Measurements from ENCODE around the gene CRIM1. TPM values are rescaled to one million over a fixed set of nuclear protein-coding genes. Genes with fewer than 3 reads are reported as not detected.

CRIM1 gene
- total RNA-seq, 8 experiments from 2014 or later = 15.1 to 61.1 (median 24.3) TPM

GRCh38 chr2:36409335-36409734 lies 53.8 kb downstream of the CRIM1 start:
- peaks cover 10 to 22% of the 10 kb centered on the region in 2 donors for H3K4me1 ChIP-seq (replicated peaks in 1 of 2)
- WGBS, 10 experiments = 10 to 100% (median 86%) methylated on average over 1 to 2 of the region's 2 CpGs; no CpG with 5 or more reads in 1 of the 10 experiments
- peak in 3 of 8 experiments; percentile 79 to 86 (median 82) for ATAC-seq (replicated peaks in 6 of 8)
- no peak overlapping the region for H3K27ac ChIP-seq
- in situ Hi-C loops (cut with MboI; ENCODE audit: low pct_unique_long_range_greater_than_20kb in 2 of 9, low sequenced_read_pairs in 9 of 9, unreplicated experiment in 9 of 9) = no loop called here
- no peak overlapping the region for H3K4me3 ChIP-seq

- peaks cover 10 to 22% of the 10 kb centered on the region in 2 donors for H3K4me1 ChIP-seq (replicated peaks in 1 of 2)
- peak in 3 of 8 experiments; percentile 16 to 46 (median 43) for ATAC-seq (replicated peaks in 6 of 8)
- no peak overlapping the region for H3K27ac ChIP-seq
- no peak overlapping the region for H3K4me3 ChIP-seq
- WGBS, 10 experiments = 47 to 95% (median 75%) methylated on average over 2 to 4 of the region's 4 CpGs
- in situ Hi-C loops (cut with MboI; ENCODE audit: low pct_unique_long_range_greater_than_20kb in 2 of 9, low sequenced_read_pairs in 9 of 9, unreplicated experiment in 9 of 9) = no loop called here
Observed at GRCh38 chr2:36409935-36410334, 54.4 kb downstream of the CRIM1 start.

- H3K4me3 ChIP-seq = no peak overlapping the region
- peaks cover 10 to 22% of the 10 kb centered on the region in 2 donors for H3K4me1 ChIP-seq (replicated peaks in 1 of 2)
- in situ Hi-C loops (cut with MboI; ENCODE audit: low pct_unique_long_range_greater_than_20kb in 2 of 9, low sequenced_read_pairs in 9 of 9, unreplicated experiment in 9 of 9) = no loop called here
- H3K27ac ChIP-seq = no peak overlapping the region
- 80 to 100% (median 90%) methylated on average over 1 to 4 of the region's 4 CpGs; no CpG with 5 or more reads in 3 of the 10 experiments for WGBS, 10 experiments
- no peak for ATAC-seq (replicated peaks in 6 of 8)
Observed at GRCh38 chr2:36410681-36411080, 55.1 kb downstream of the CRIM1 start.

GRCh38 chr2:36411962-36412444 lies 56.4 kb downstream of the CRIM1 start:
- ATAC-seq (replicated peaks in 6 of 8) = peak in 1 of 8 experiments; percentile 48
- H3K4me1 ChIP-seq (replicated peaks in 1 of 2) = peaks cover 14 to 22% of the 10 kb centered on the region in 2 donors
- H3K27ac ChIP-seq = no peak overlapping the region
- WGBS, 10 experiments = 44 to 91% (median 75%) methylated on average over 1 to 11 of the region's 11 CpGs; no CpG with 5 or more reads in 1 of the 10 experiments
- in situ Hi-C loops (cut with MboI; ENCODE audit: low pct_unique_long_range_greater_than_20kb in 2 of 9, low sequenced_read_pairs in 9 of 9, unreplicated experiment in 9 of 9) = no loop called here
- H3K4me3 ChIP-seq = no peak overlapping the region

GRCh38 chr2:36413218-36413617 lies 57.6 kb downstream of the CRIM1 start:
- H3K27ac ChIP-seq = no peak overlapping the region
- 71 to 100% (median 92%) methylated on average over 1 to 4 of the region's 4 CpGs; no CpG with 5 or more reads in 1 of the 10 experiments for WGBS, 10 experiments
- peak in 3 of 8 experiments; percentile 34 to 54 (median 42) for ATAC-seq (replicated peaks in 6 of 8)
- no peak overlapping the region for H3K4me3 ChIP-seq
- H3K4me1 ChIP-seq (replicated peaks in 1 of 2) = peaks cover 11 to 22% of the 10 kb centered on the region in 2 donors
- in situ Hi-C loops (cut with MboI; ENCODE audit: low pct_unique_long_range_greater_than_20kb in 2 of 9, low sequenced_read_pairs in 9 of 9, unreplicated experiment in 9 of 9) = no loop called here

- Histone ChIP-seq H3K4me1 (replicated peaks in 1 of 2) (peaks cover 7 to 22% of the 10 kb centered on the region in 2 donors), H3K27ac (no peak overlapping the region), H3K4me3 (no peak overlapping the region)
- ATAC-seq (replicated peaks in 6 of 8) = no peak
- in situ Hi-C loops (cut with MboI; ENCODE audit: low pct_unique_long_range_greater_than_20kb in 2 of 9, low sequenced_read_pairs in 9 of 9, unreplicated experiment in 9 of 9) = no loop called here
- 79 to 100% (median 93%) methylated on average over 2 to 4 of the region's 4 CpGs; no CpG with 5 or more reads in 1 of the 10 experiments for WGBS, 10 experiments
Observed at GRCh38 chr2:36414307-36414706, 58.7 kb downstream of the CRIM1 start.

- ATAC-seq (replicated peaks in 6 of 8) = no peak
- WGBS, 10 experiments = 30 to 100% (median 95%) methylated on average over 2 to 6 of the region's 6 CpGs
- Histone ChIP-seq H3K27ac (no peak overlapping the region), H3K4me1 (replicated peaks in 1 of 2) (peaks cover 7 to 22% of the 10 kb centered on the region in 2 donors), H3K4me3 (no peak overlapping the region)
- in situ Hi-C loops (cut with MboI; ENCODE audit: low pct_unique_long_range_greater_than_20kb in 2 of 9, low sequenced_read_pairs in 9 of 9, unreplicated experiment in 9 of 9) = no loop called here
Observed at GRCh38 chr2:36415381-36416022, 59.9 kb downstream of the CRIM1 start.

- 74 to 100% (median 97%) methylated on average over 1 to 6 of the region's 8 CpGs for WGBS, 10 experiments
- in situ Hi-C loops (cut with MboI; ENCODE audit: low pct_unique_long_range_greater_than_20kb in 2 of 9, low sequenced_read_pairs in 9 of 9, unreplicated experiment in 9 of 9) = no loop called here
- Histone ChIP-seq H3K27ac (no peak overlapping the region), H3K4me1 (replicated peaks in 1 of 2) (peaks cover 11 to 24% of the 10 kb centered on the region in 2 donors), H3K4me3 (no peak overlapping the region)
- no peak for ATAC-seq (replicated peaks in 6 of 8)
Observed at GRCh38 chr2:36416370-36417165, 61.0 kb downstream of the CRIM1 start.

GRCh38 chr2:36420569-36421181 lies 65.1 kb downstream of the CRIM1 start:
- no peak overlapping the region for H3K27ac ChIP-seq
- ATAC-seq (replicated peaks in 6 of 8) = peak in 2 of 8 experiments; percentile 16 to 52
- H3K4me1 ChIP-seq (replicated peaks in 1 of 2) = peaks cover 8 to 33% of the 10 kb centered on the region in 2 donors
- no peak overlapping the region for H3K4me3 ChIP-seq
- 66 to 100% (median 83%) methylated on average over 1 to 6 of the region's 6 CpGs for WGBS, 10 experiments
- in situ Hi-C loops (cut with MboI; ENCODE audit: low pct_unique_long_range_greater_than_20kb in 2 of 9, low sequenced_read_pairs in 9 of 9, unreplicated experiment in 9 of 9) = no loop called here

GRCh38 chr2:36421379-36421778 lies 65.8 kb downstream of the CRIM1 start:
- Histone ChIP-seq H3K4me1 (replicated peaks in 1 of 2) (peaks cover 11 to 40% of the 10 kb centered on the region in 2 donors), H3K4me3 (no peak overlapping the region), H3K27ac (no peak overlapping the region)
- in situ Hi-C loops (cut with MboI; ENCODE audit: low pct_unique_long_range_greater_than_20kb in 2 of 9, low sequenced_read_pairs in 9 of 9, unreplicated experiment in 9 of 9) = no loop called here
- WGBS, 10 experiments = 0 to 100% (median 68%) methylated on average over 1 to 3 of the region's 3 CpGs; no CpG with 5 or more reads in 1 of the 10 experiments
- ATAC-seq (replicated peaks in 6 of 8) = peak in 3 of 8 experiments; percentile 64 to 85 (median 72)

- in situ Hi-C loops (cut with MboI; ENCODE audit: low pct_unique_long_range_greater_than_20kb in 2 of 9, low sequenced_read_pairs in 9 of 9, unreplicated experiment in 9 of 9) = no loop called here
- H3K4me1 ChIP-seq (replicated peaks in 1 of 2) = peaks cover 7 to 45% of the 10 kb centered on the region in 2 donors
- no peak for ATAC-seq (replicated peaks in 6 of 8)
- H3K4me3 ChIP-seq = no peak overlapping the region
- H3K27ac ChIP-seq = no peak overlapping the region
- WGBS, 10 experiments = 82 to 100% (median 94%) methylated on average over 2 to 5 of the region's 5 CpGs
Observed at GRCh38 chr2:36423172-36423571, 67.6 kb downstream of the CRIM1 start.

GRCh38 chr2:36423619-36424120 lies 68.1 kb downstream of the CRIM1 start:
- in situ Hi-C loops (cut with MboI; ENCODE audit: low pct_unique_long_range_greater_than_20kb in 2 of 9, low sequenced_read_pairs in 9 of 9, unreplicated experiment in 9 of 9) = no loop called here
- no peak for ATAC-seq (replicated peaks in 6 of 8)

More at GRCh38 chr2:36423619-36424120, 68.1 kb downstream of the CRIM1 start:
- no peak overlapping the region for H3K27ac ChIP-seq
- H3K4me1 ChIP-seq (replicated peaks in 1 of 2) = peaks cover 7 to 45% of the 10 kb centered on the region in 2 donors
- H3K4me3 ChIP-seq = no peak overlapping the region
- 80 to 100% (median 100%) methylated on average over 1 of the region's 1 CpG; no CpG with 5 or more reads in 1 of the 10 experiments for WGBS, 10 experiments

Measured in motor neuron (in vitro differentiated cells).